ENCODE measurements around the gene MAZ. TPM values are rescaled to one million over a fixed set of nuclear protein-coding genes. Genes with fewer than 3 reads are reported as not detected.
"Not testable (repeated sequence)": the region's sequence is repeated elsewhere in the genome, so short reads cannot be mapped to it uniquely, and the experiment has no call there.

MAZ gene
- total and polyA plus RNA-seq, 4 donors, result 139 to 532 (median 359) TPM

- no peaks in the 10 kb centered on the region for H3K9me3 ChIP-seq (ENCODE audit: control insufficient read depth, insufficient read depth, low read length)
- 9% methylated on average over 4 of the region's 4 CpGs for WGBS (ENCODE audit: insufficient coverage)
- DNase-seq (ENCODE audit: low read depth in 4 of 6, low spot score in 6 of 6), result peak in 1 of 6 donors; percentile 55
- peaks cover 56% of the 10 kb centered on the region for H3K4me1 ChIP-seq (ENCODE audit: control insufficient read depth, insufficient read depth, low read length)
- H3K4me3 ChIP-seq (ENCODE audit: low read depth, low read length), result peak within 1 kb of the TSS; percentile 49
- peak within 1 kb of the TSS; percentile 35 for H3K27ac ChIP-seq (ENCODE audit: low read depth, low read length)
- H3K36me3 ChIP-seq (ENCODE audit: control insufficient read depth, insufficient read depth, low read length), result peaks cover 42% of the 10 kb centered on the region
- no peaks in the 10 kb centered on the region for H3K27me3 ChIP-seq (ENCODE audit: control insufficient read depth, insufficient read depth, low read length)
These were observed 14.0 kb downstream of the MAZ start, which contains the start of gene MVP for GRCh38 chr16:29820271-29820701. Gene MVP, plus strand, starts transcription at chr16:29820462. Its CDS starts 10,088 bp downstream, at chr16:29830550.

- Histone ChIP-seq H3K4me1 (ENCODE audit: control insufficient read depth, insufficient read depth, low read length) (peaks cover 55% of the 10 kb centered on the region), H3K4me3 (ENCODE audit: low read depth, low read length) (peak overlapping the region; percentile 49), H3K27me3 (ENCODE audit: control insufficient read depth, insufficient read depth, low read length) (no peaks in the 10 kb centered on the region), H3K36me3 (ENCODE audit: control insufficient read depth, insufficient read depth, low read length) (peaks cover 42% of the 10 kb centered on the region), H3K9me3 (ENCODE audit: control insufficient read depth, insufficient read depth, low read length) (no peaks in the 10 kb centered on the region), H3K27ac (ENCODE audit: low read depth, low read length) (no peak overlapping the region)
- 84% methylated on average over 11 of the region's 11 CpGs for whole genome bisulfite sequencing (ENCODE audit: insufficient coverage)
- DNase-seq (ENCODE audit: low read depth in 4 of 6, low spot score in 6 of 6), result no peak
These were observed 14.7 kb downstream of the MAZ start for GRCh38 chr16:29820730-29821642.

GRCh38 chr16:29821643-29822115 lies 15.3 kb downstream of the MAZ start:
- peaks cover 40% of the 10 kb centered on the region for H3K36me3 ChIP-seq (ENCODE audit: control insufficient read depth, insufficient read depth, low read length)
- H3K27ac ChIP-seq (ENCODE audit: low read depth, low read length), result no peak overlapping the region
- no peaks in the 10 kb centered on the region for H3K27me3 ChIP-seq (ENCODE audit: control insufficient read depth, insufficient read depth, low read length)
- 69% methylated on average over 5 of the region's 7 CpGs for WGBS (ENCODE audit: insufficient coverage)
- peaks cover 48% of the 10 kb centered on the region for H3K4me1 ChIP-seq (ENCODE audit: control insufficient read depth, insufficient read depth, low read length)
- H3K9me3 ChIP-seq (ENCODE audit: control insufficient read depth, insufficient read depth, low read length), result no peaks in the 10 kb centered on the region
- H3K4me3 ChIP-seq (ENCODE audit: low read depth, low read length), result no peak overlapping the region
- DNase-seq (ENCODE audit: low read depth in 4 of 6, low spot score in 6 of 6), result no peak

GRCh38 chr16:29824589-29825144 lies 18.3 kb downstream of the MAZ start:
- peak overlapping the region; percentile 47 for H3K27ac ChIP-seq (ENCODE audit: low read depth, low read length)
- H3K36me3 ChIP-seq (ENCODE audit: control insufficient read depth, insufficient read depth, low read length), result peaks cover 14% of the 10 kb centered on the region
- no peaks in the 10 kb centered on the region for H3K9me3 ChIP-seq (ENCODE audit: control insufficient read depth, insufficient read depth, low read length)
- WGBS (ENCODE audit: insufficient coverage), result 100% methylated on average over 2 of the region's 7 CpGs
- H3K4me1 ChIP-seq (ENCODE audit: control insufficient read depth, insufficient read depth, low read length), result peaks cover 33% of the 10 kb centered on the region
- no peaks in the 10 kb centered on the region for H3K27me3 ChIP-seq (ENCODE audit: control insufficient read depth, insufficient read depth, low read length)
- DNase-seq (ENCODE audit: low read depth in 4 of 6, low spot score in 6 of 6), result no peak
- no peak overlapping the region for H3K4me3 ChIP-seq (ENCODE audit: low read depth, low read length)

- Histone ChIP-seq H3K9me3 (ENCODE audit: control insufficient read depth, insufficient read depth, low read length) (no peaks in the 10 kb centered on the region), H3K27ac (ENCODE audit: low read depth, low read length) (peak overlapping the region; percentile 47), H3K4me1 (ENCODE audit: control insufficient read depth, insufficient read depth, low read length) (peaks cover 27% of the 10 kb centered on the region), H3K27me3 (ENCODE audit: control insufficient read depth, insufficient read depth, low read length) (no peaks in the 10 kb centered on the region), H3K4me3 (ENCODE audit: low read depth, low read length) (no peak overlapping the region), H3K36me3 (ENCODE audit: control insufficient read depth, insufficient read depth, low read length) (peaks cover 7% of the 10 kb centered on the region)
- 71% methylated on average over 9 of the region's 10 CpGs for WGBS (ENCODE audit: insufficient coverage)
- DNase-seq (ENCODE audit: low read depth in 4 of 6, low spot score in 6 of 6), result peak in 1 of 6 donors; percentile 61
These were observed 19.1 kb downstream of the MAZ start for GRCh38 chr16:29825145-29826044.

GRCh38 chr16:29826342-29826695 lies 20.0 kb downstream of the MAZ start:
- H3K27ac ChIP-seq (ENCODE audit: low read depth, low read length), result no peak overlapping the region
- no peaks in the 10 kb centered on the region for H3K36me3 ChIP-seq (ENCODE audit: control insufficient read depth, insufficient read depth, low read length)
- no peak overlapping the region for H3K4me3 ChIP-seq (ENCODE audit: low read depth, low read length)
- WGBS (ENCODE audit: insufficient coverage), result 100% methylated on average over 1 of the region's 8 CpGs
- DNase-seq (ENCODE audit: low read depth in 4 of 6, low spot score in 6 of 6), result no peak
- peaks cover 18% of the 10 kb centered on the region for H3K4me1 ChIP-seq (ENCODE audit: control insufficient read depth, insufficient read depth, low read length)
- H3K27me3 ChIP-seq (ENCODE audit: control insufficient read depth, insufficient read depth, low read length), result no peaks in the 10 kb centered on the region
- H3K9me3 ChIP-seq (ENCODE audit: control insufficient read depth, insufficient read depth, low read length), result no peaks in the 10 kb centered on the region

GRCh38 chr16:29830774-29831173 lies 24.4 kb downstream of the MAZ start:
- Histone ChIP-seq H3K4me3 (ENCODE audit: low read depth, low read length) (no peak overlapping the region), H3K9me3 (ENCODE audit: control insufficient read depth, insufficient read depth, low read length) (no peaks in the 10 kb centered on the region), H3K4me1 (ENCODE audit: control insufficient read depth, insufficient read depth, low read length) (peaks cover 1% of the 10 kb centered on the region), H3K36me3 (ENCODE audit: control insufficient read depth, insufficient read depth, low read length) (peaks cover 2% of the 10 kb centered on the region), H3K27ac (ENCODE audit: low read depth, low read length) (no peak overlapping the region), H3K27me3 (ENCODE audit: control insufficient read depth, insufficient read depth, low read length) (no peaks in the 10 kb centered on the region)
- WGBS (ENCODE audit: insufficient coverage), result 90% methylated on average over 6 of the region's 11 CpGs
- DNase-seq (ENCODE audit: low read depth in 4 of 6, low spot score in 6 of 6), result no peak

GRCh38 chr16:29831490-29831889 lies 25.2 kb downstream of the MAZ start:
- Histone ChIP-seq H3K4me3 (ENCODE audit: low read depth, low read length) (no peak overlapping the region), H3K36me3 (ENCODE audit: control insufficient read depth, insufficient read depth, low read length) (peaks cover 2% of the 10 kb centered on the region), H3K9me3 (ENCODE audit: control insufficient read depth, insufficient read depth, low read length) (no peaks in the 10 kb centered on the region), H3K4me1 (ENCODE audit: control insufficient read depth, insufficient read depth, low read length) (no peaks in the 10 kb centered on the region), H3K27ac (ENCODE audit: low read depth, low read length) (no peak overlapping the region), H3K27me3 (ENCODE audit: control insufficient read depth, insufficient read depth, low read length) (no peaks in the 10 kb centered on the region)
- 71% methylated on average over 1 of the region's 2 CpGs for WGBS (ENCODE audit: insufficient coverage)
- no peak for DNase-seq (ENCODE audit: low read depth in 4 of 6, low spot score in 6 of 6)

- H3K9me3 ChIP-seq (ENCODE audit: control insufficient read depth, insufficient read depth, low read length); H3K27me3 ChIP-seq (ENCODE audit: control insufficient read depth, insufficient read depth, low read length); H3K36me3 ChIP-seq (ENCODE audit: control insufficient read depth, insufficient read depth, low read length); H3K4me3 ChIP-seq (ENCODE audit: low read depth, low read length); H3K27ac ChIP-seq (ENCODE audit: low read depth, low read length); H3K4me1 ChIP-seq (ENCODE audit: control insufficient read depth, insufficient read depth, low read length); DNase-seq (ENCODE audit: low read depth in 4 of 6, low spot score in 6 of 6): not testable (repeated sequence)
- no CpG with 5 or more reads among the region's 4 CpGs for WGBS (ENCODE audit: insufficient coverage)
These were observed 26.9 kb downstream of the MAZ start for GRCh38 chr16:29833219-29833618.
